ENCODE results near the gene RNF223.

- TF ChIP-seq, protein P1, sequence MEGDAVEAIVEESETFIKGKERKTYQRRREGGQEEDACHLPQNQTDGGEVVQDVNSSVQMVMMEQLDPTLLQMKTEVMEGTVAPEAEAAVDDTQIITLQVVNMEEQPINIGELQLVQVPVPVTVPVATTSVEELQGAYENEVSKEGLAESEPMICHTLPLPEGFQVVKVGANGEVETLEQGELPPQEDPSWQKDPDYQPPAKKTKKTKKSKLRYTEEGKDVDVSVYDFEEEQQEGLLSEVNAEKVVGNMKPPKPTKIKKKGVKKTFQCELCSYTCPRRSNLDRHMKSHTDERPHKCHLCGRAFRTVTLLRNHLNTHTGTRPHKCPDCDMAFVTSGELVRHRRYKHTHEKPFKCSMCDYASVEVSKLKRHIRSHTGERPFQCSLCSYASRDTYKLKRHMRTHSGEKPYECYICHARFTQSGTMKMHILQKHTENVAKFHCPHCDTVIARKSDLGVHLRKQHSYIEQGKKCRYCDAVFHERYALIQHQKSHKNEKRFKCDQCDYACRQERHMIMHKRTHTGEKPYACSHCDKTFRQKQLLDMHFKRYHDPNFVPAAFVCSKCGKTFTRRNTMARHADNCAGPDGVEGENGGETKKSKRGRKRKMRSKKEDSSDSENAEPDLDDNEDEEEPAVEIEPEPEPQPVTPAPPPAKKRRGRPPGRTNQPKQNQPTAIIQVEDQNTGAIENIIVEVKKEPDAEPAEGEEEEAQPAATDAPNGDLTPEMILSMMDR (optimal IDR thresholded peaks at IDR 0.05 in 1 of 3, IDR thresholded peaks at IDR 0.05 in 1 of 3, conservative IDR thresholded peaks at IDR 0.05 in 1 of 3; ENCODE audit: extremely low read depth in 1 of 3, insufficient read depth in 2 of 3, low read length in 3 of 3), result no peak
- no peak for TF ChIP-seq EZH2 (IDR thresholded peaks at IDR 0.05; ENCODE audit: low read length)
Observed at GRCh38 chr1:1121611-1122077, 47.5 kb upstream of the RNF223 start.
